Measurements from ENCODE around the gene PRKG1. TPM values are rescaled to one million over a fixed set of nuclear protein-coding genes. Genes with fewer than 3 reads are reported as not detected.

PRKG1 gene
- total and polyA plus RNA-seq, 2 of the 4 experiments (the other 2 are of a cell fraction), result 3.5 to 18.3 TPM

DNA sequence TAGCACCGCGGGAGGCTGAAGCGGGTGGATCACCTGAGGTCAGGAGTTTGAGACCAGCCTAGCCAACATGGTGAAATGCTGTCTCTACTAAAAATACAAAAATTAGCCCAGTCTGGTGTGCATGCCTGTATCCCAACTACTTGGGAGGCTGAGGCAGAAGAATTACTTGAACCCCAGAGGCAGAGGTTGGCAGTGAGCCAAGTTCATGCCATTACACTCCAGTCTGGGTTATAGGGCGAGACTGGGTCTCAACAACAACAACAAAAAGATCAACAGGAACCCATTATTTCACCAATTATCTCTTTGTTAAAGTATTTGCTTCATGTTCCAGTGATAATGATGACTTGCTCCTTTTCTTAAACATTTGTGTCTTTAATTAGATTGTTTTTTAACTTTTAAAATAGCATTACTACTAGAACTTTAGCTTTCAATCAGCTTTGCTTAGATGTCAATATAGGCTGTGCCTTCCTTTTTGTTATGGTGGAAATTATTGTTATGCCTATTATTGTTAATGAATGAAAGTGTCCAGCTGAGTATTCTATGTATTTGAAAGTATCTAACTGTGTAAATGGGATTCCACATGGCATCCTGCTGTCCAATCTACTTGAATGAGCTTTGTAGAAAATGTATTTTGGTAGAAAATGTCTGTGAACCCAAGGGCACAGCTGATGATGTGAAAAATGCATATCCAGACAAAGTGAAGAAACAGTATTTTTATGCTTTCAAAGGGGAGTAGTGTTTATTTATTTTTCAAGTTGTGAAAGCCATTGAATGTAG lies 686.8 kb downstream of the PRKG1 start:
- WGBS, 2 experiments (ENCODE audit: extremely low coverage in 2 of 2, insufficient read length in 1 of 2), result no CpG with 5 or more reads among the region's 4 CpGs
- H3K36me3 ChIP-seq (ENCODE audit: control insufficient read depth, insufficient read depth, low read length), result no peaks in the 10 kb centered on the region
- in situ Hi-C loops (cut with MboI; ENCODE audit: low sequenced_read_pairs), result no loop called here

More for the DNA sequence above, 686.8 kb downstream of the PRKG1 start:
- no peak overlapping the region for H2AFZ ChIP-seq (replicated peaks; ENCODE audit: low read length, poor library complexity)
- no peak overlapping the region for H3K4me3 ChIP-seq (ENCODE audit: insufficient read depth, low read depth, low read length)
- H3K27ac ChIP-seq (ENCODE audit: insufficient read depth, low read length), result no peak overlapping the region
- H2AK9ac ChIP-seq (replicated peaks; ENCODE audit: low read depth, low read length, poor library complexity), result no peak overlapping the region
- DNase-seq (no peak), ATAC-seq (ENCODE audit: low read depth) (no peak)
- no peaks in the 10 kb centered on the region for H3K4me1 ChIP-seq (ENCODE audit: control insufficient read depth, insufficient read depth, low read length)
- no peak for TF ChIP-seq RCOR1 (IDR thresholded peaks at IDR 0.05; ENCODE audit: insufficient replicate concordance, low read length)
- TF ChIP-seq MAZ (IDR thresholded peaks at IDR 0.05; ENCODE audit: borderline replicate concordance, low read depth, low read length), result no peak
- TF ChIP-seq, protein P1, sequence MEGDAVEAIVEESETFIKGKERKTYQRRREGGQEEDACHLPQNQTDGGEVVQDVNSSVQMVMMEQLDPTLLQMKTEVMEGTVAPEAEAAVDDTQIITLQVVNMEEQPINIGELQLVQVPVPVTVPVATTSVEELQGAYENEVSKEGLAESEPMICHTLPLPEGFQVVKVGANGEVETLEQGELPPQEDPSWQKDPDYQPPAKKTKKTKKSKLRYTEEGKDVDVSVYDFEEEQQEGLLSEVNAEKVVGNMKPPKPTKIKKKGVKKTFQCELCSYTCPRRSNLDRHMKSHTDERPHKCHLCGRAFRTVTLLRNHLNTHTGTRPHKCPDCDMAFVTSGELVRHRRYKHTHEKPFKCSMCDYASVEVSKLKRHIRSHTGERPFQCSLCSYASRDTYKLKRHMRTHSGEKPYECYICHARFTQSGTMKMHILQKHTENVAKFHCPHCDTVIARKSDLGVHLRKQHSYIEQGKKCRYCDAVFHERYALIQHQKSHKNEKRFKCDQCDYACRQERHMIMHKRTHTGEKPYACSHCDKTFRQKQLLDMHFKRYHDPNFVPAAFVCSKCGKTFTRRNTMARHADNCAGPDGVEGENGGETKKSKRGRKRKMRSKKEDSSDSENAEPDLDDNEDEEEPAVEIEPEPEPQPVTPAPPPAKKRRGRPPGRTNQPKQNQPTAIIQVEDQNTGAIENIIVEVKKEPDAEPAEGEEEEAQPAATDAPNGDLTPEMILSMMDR (conservative IDR thresholded peaks at IDR 0.05; ENCODE audit: low read depth, low read length), result no peak
- TF ChIP-seq RFX5 (IDR thresholded peaks at IDR 0.05; ENCODE audit: low read depth, low read length), result no peak
- no peak for TF ChIP-seq MAFK (IDR thresholded peaks at IDR 0.05; ENCODE audit: low read depth, low read length)
- no peak for TF ChIP-seq SMC3 (IDR thresholded peaks at IDR 0.05; ENCODE audit: low read depth, low read length)
- TF ChIP-seq CEBPB (IDR thresholded peaks at IDR 0.05; ENCODE audit: low read depth, low read length), result no peak
- no peak for TF ChIP-seq NFE2L2 (IDR thresholded peaks at IDR 0.05; ENCODE audit: low read depth, low read length)
- TF ChIP-seq BHLHE40 (IDR thresholded peaks at IDR 0.05; ENCODE audit: low read depth, low read length), result no peak
- no peak for TF ChIP-seq MXI1 (IDR thresholded peaks at IDR 0.05; ENCODE audit: borderline replicate concordance, low read depth, low read length)
- TF ChIP-seq RAD21 (IDR thresholded peaks at IDR 0.05; ENCODE audit: low read length), result no peak
- TF ChIP-seq, protein P2, sequence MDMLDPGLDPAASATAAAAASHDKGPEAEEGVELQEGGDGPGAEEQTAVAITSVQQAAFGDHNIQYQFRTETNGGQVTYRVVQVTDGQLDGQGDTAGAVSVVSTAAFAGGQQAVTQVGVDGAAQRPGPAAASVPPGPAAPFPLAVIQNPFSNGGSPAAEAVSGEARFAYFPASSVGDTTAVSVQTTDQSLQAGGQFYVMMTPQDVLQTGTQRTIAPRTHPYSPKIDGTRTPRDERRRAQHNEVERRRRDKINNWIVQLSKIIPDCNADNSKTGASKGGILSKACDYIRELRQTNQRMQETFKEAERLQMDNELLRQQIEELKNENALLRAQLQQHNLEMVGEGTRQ (IDR thresholded peaks at IDR 0.05; ENCODE audit: low read depth, low read length), result no peak
- TF ChIP-seq FOS (IDR thresholded peaks at IDR 0.05; ENCODE audit: low read depth, low read length), result no peak
- no peak for TF ChIP-seq POLR2A (IDR thresholded peaks at IDR 0.05; ENCODE audit: low read depth, low read length)
- no peak for TF ChIP-seq CHD1 (IDR thresholded peaks at IDR 0.05; ENCODE audit: low read depth, low read length)
- TF ChIP-seq, protein P3, sequence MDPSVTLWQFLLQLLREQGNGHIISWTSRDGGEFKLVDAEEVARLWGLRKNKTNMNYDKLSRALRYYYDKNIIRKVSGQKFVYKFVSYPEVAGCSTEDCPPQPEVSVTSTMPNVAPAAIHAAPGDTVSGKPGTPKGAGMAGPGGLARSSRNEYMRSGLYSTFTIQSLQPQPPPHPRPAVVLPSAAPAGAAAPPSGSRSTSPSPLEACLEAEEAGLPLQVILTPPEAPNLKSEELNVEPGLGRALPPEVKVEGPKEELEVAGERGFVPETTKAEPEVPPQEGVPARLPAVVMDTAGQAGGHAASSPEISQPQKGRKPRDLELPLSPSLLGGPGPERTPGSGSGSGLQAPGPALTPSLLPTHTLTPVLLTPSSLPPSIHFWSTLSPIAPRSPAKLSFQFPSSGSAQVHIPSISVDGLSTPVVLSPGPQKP (IDR thresholded peaks at IDR 0.05; ENCODE audit: borderline replicate concordance, low read depth, low read length), result no peak
- H3K18ac ChIP-seq (ENCODE audit: low read depth, low read length), result no peak overlapping the region
- H4K5ac ChIP-seq (ENCODE audit: low read depth, low read length), result no peak overlapping the region
- no peak overlapping the region for H3K56ac ChIP-seq (ENCODE audit: extremely low read depth, insufficient read depth, low read length)
- no peaks in the 10 kb centered on the region for H3K9me3 ChIP-seq (ENCODE audit: control insufficient read depth, insufficient read depth, low read length)
- no peak overlapping the region for H2BK15ac ChIP-seq (ENCODE audit: low read depth, low read length)
- H3K4ac ChIP-seq (ENCODE audit: low read depth, low read length), result no peak overlapping the region
- H4K91ac ChIP-seq (ENCODE audit: insufficient read depth, low read depth, low read length), result no peak overlapping the region
- no peaks in the 10 kb centered on the region for H3K27me3 ChIP-seq (ENCODE audit: control insufficient read depth, insufficient read depth, low read length)
- no peak overlapping the region for H3K4me2 ChIP-seq (ENCODE audit: low read depth, low read length)
- no peak overlapping the region for H2BK120ac ChIP-seq (ENCODE audit: low read depth, low read length)
- H3K14ac ChIP-seq (replicated peaks; ENCODE audit: low read depth, low read length), result no peak overlapping the region
- intact Hi-C loops (cut with micrococcal nuclease), result no loop called here
- H2BK20ac ChIP-seq (ENCODE audit: low read depth, low read length), result no peak overlapping the region
- H3K9me1 ChIP-seq (ENCODE audit: insufficient read depth, low read length), result no peaks in the 10 kb centered on the region
- ChIA-PET POLR2A (ENCODE audit: unreplicated experiment) (no interaction called here), CTCF (no interaction called here)
- BruUV-seq (replicated peaks), result no TSS peak
- no peak overlapping the region for H3K23ac ChIP-seq (ENCODE audit: low read depth, low read length)
- H3K79me1 ChIP-seq (ENCODE audit: low read depth in 1 of 2, low read length in 2 of 2), result no peaks in the 10 kb centered on the region; a peak in 1 of 4 replicates
- H4K20me1 ChIP-seq (ENCODE audit: insufficient read depth, low read length), result no peaks in the 10 kb centered on the region
- no peak overlapping the region for H2BK5ac ChIP-seq (ENCODE audit: low read depth, low read length, poor library complexity, severe bottlenecking)
- no peak overlapping the region for H4K8ac ChIP-seq (ENCODE audit: low read depth in 2 of 2, low read length in 2 of 2)
- dilution Hi-C loops (cut with HindIII; ENCODE audit: low sequenced_read_pairs, unreplicated experiment), result no loop called here
- no peak overlapping the region for H3K9ac ChIP-seq (ENCODE audit: low read depth, low read length)
- no peak overlapping the region for H2AK5ac ChIP-seq (ENCODE audit: low read depth, low read length)
